Astrocyte (in vitro differentiated cells and primary cell): Measurements from ENCODE around the gene CPNE2. TPM values are rescaled to one million over a fixed set of nuclear protein-coding genes. Genes with fewer than 3 reads are reported as not detected.

ENCODE experiments used
- DNase-seq: peaks from one replicate; pipeline ENCODE4 v3.0.0-alpha.2; 2010; ENCODE audit warnings: low read depth
- FAIRE-seq: peaks from 2 replicates; lab custom pipeline; 2011; peaks lifted over from hg19 to GRCh38; lab: Jason Lieb, UNC
- H2AFZ ChIP-seq: 2 replicates; pipeline ENCODE4 v1.6.0; 2012; ENCODE audit warnings: low read depth, low read length, inconsistent platforms
- H3K27ac ChIP-seq: 2 replicates; pipeline ENCODE4 v1.5.1; 2011; ENCODE audit warnings: low read depth, low read length, inconsistent platforms
- H3K27me3 ChIP-seq: 2 replicates; pipeline ENCODE4 v1.6.0; 2011; ENCODE audit warnings: low read length, inconsistent platforms; ENCODE audit not compliant: insufficient read depth
- H3K36me3 ChIP-seq: 2 replicates; pipeline ENCODE4 v1.5.1; 2011; ENCODE audit warnings: low read length, inconsistent platforms; ENCODE audit not compliant: insufficient read depth
- H3K4me1 ChIP-seq: 2 replicates; pipeline ENCODE4 v1.5.1; 2011; ENCODE audit warnings: low read length, inconsistent platforms; ENCODE audit not compliant: insufficient read depth
- H3K4me2 ChIP-seq: 2 replicates; pipeline ENCODE4 v1.6.0; 2012; ENCODE audit warnings: low read length, inconsistent platforms
- H3K4me3 ChIP-seq: 2 replicates; pipeline ENCODE4 v1.5.1; 2011; ENCODE audit warnings: low read depth, mild to moderate bottlenecking, low read length, inconsistent platforms; ENCODE audit not compliant: insufficient read depth
- H3K79me2 ChIP-seq: 2 replicates; pipeline ENCODE4 v1.6.0; 2012; ENCODE audit warnings: mild to moderate bottlenecking, low read length, inconsistent platforms; ENCODE audit not compliant: insufficient read depth
- H3K9ac ChIP-seq: 2 replicates; pipeline ENCODE4 v1.6.0; 2012; ENCODE audit warnings: mild to moderate bottlenecking, low read length, inconsistent platforms
- H3K9me3 ChIP-seq: 2 replicates; pipeline ENCODE4 v1.5.1; 2012; ENCODE audit warnings: low read depth, mild to moderate bottlenecking, low read length, inconsistent platforms; ENCODE audit not compliant: insufficient read depth
- H4K20me1 ChIP-seq: 2 replicates; pipeline ENCODE4 v1.6.0; 2012; ENCODE audit warnings: low read length, inconsistent platforms; ENCODE audit not compliant: insufficient read depth
- H3K27ac Mint-ChIP-seq: one replicate; pipeline ENCODE4 v1.8.0; 2021; ENCODE audit warnings: mild to moderate bottlenecking, mixed read lengths; ENCODE audit not compliant: unreplicated experiment
- H3K27me3 Mint-ChIP-seq: one replicate; pipeline ENCODE4 v1.8.0; 2021; ENCODE audit warnings: low read depth, mixed read lengths; ENCODE audit not compliant: unreplicated experiment
- H3K36me3 Mint-ChIP-seq: one replicate; pipeline ENCODE4 v1.8.0; 2021; ENCODE audit warnings: low read depth, mixed read lengths; ENCODE audit not compliant: unreplicated experiment
- H3K4me1 Mint-ChIP-seq: one replicate; pipeline ENCODE4 v1.8.0; 2021; ENCODE audit warnings: low read depth, mixed read lengths; ENCODE audit not compliant: unreplicated experiment
- H3K4me3 Mint-ChIP-seq: one replicate; pipeline ENCODE4 v1.8.0; 2021; ENCODE audit warnings: mild to moderate bottlenecking, moderate library complexity, mixed read lengths; ENCODE audit not compliant: unreplicated experiment
- H3K9me3 Mint-ChIP-seq: one replicate; pipeline ENCODE4 v1.8.0; 2021; ENCODE audit warnings: mild to moderate bottlenecking, mixed read lengths; ENCODE audit not compliant: unreplicated experiment
- CTCF ChIP-seq: IDR thresholded peaks from 2 replicates; pipeline ENCODE4 v1.5.1; 2011; ENCODE audit warnings: low read depth, mild to moderate bottlenecking, inconsistent platforms, low read length, moderate library complexity; ENCODE audit not compliant: insufficient read depth
- EZH2 ChIP-seq: IDR thresholded peaks from 2 replicates; pipeline ENCODE4 v1.6.1; 2012; ENCODE audit warnings: mild to moderate bottlenecking, low read length, inconsistent platforms; ENCODE audit not compliant: insufficient read depth
- total RNA-seq: library from RNA; stranded (reverse); gene quantifications from 2 replicates; pipeline ENCODE4 v1.2.1, GENCODE V29; 2021

Gene CPNE2
- total RNA-seq, 1 donor from 2014 or later: 19.3 TPM

GRCh38 chr16:57084257-57084770, 8.1 kb upstream of the CPNE2 start:
- Mint-ChIP-seq H3K27ac (no peak overlapping the region), H3K9me3 (peaks cover 3% of the 10 kb centered on the region), H3K36me3 (peaks cover 4% of the 10 kb centered on the region), H3K27me3 (peaks cover 27% of the 10 kb centered on the region), H3K4me1 (no peaks in the 10 kb centered on the region), H3K4me3 (no peak overlapping the region)
- no peak overlapping the region for H3K9ac ChIP-seq
- no peaks in the 10 kb centered on the region for H3K36me3 ChIP-seq
- TF ChIP-seq CTCF: peak; percentile 95
- TF ChIP-seq EZH2: no peak
- FAIRE-seq: no peak
- H2AFZ ChIP-seq: peak overlapping the region; percentile 38
- no peak overlapping the region for H3K4me2 ChIP-seq
- H3K79me2 ChIP-seq: no peaks in the 10 kb centered on the region
- H3K4me3 ChIP-seq: no peak overlapping the region
- H3K4me1 ChIP-seq: no peaks in the 10 kb centered on the region
- DNase-seq: peak; percentile 35
- no peaks in the 10 kb centered on the region for H3K27me3 ChIP-seq
- H3K9me3 ChIP-seq: no peaks in the 10 kb centered on the region
- no peak overlapping the region for H3K27ac ChIP-seq
- no peaks in the 10 kb centered on the region for H4K20me1 ChIP-seq

- H3K4me1 ChIP-seq: no peaks in the 10 kb centered on the region
- no peak overlapping the region for H3K4me3 ChIP-seq
- FAIRE-seq (no peak), DNase-seq (no peak)
- peaks cover 3% of the 10 kb centered on the region for H3K9me3 Mint-ChIP-seq
- H3K27ac Mint-ChIP-seq: no peak overlapping the region
- no peak overlapping the region for H3K27ac ChIP-seq
- no peak overlapping the region for H2AFZ ChIP-seq
- H3K4me3 Mint-ChIP-seq: no peak overlapping the region
- TF ChIP-seq EZH2 (no peak), CTCF (no peak)
- no peaks in the 10 kb centered on the region for H3K36me3 ChIP-seq
- no peaks in the 10 kb centered on the region for H3K4me1 Mint-ChIP-seq
- H4K20me1 ChIP-seq: no peaks in the 10 kb centered on the region
- H3K27me3 Mint-ChIP-seq: peaks cover 25% of the 10 kb centered on the region
- no peak overlapping the region for H3K9ac ChIP-seq
- no peaks in the 10 kb centered on the region for H3K27me3 ChIP-seq
- no peaks in the 10 kb centered on the region for H3K79me2 ChIP-seq
- H3K9me3 ChIP-seq: no peaks in the 10 kb centered on the region
- H3K4me2 ChIP-seq: no peak overlapping the region
- no peaks in the 10 kb centered on the region for H3K36me3 Mint-ChIP-seq
Measured at GRCh38 chr16:57084996-57085395, 7.4 kb upstream of the CPNE2 start.

- H3K27ac Mint-ChIP-seq: no peak overlapping the region
- H3K36me3 Mint-ChIP-seq: no peaks in the 10 kb centered on the region
- Histone ChIP-seq H3K27me3 (no peaks in the 10 kb centered on the region), H3K9ac (no peak overlapping the region), H3K36me3 (no peaks in the 10 kb centered on the region), H3K79me2 (no peaks in the 10 kb centered on the region), H3K4me1 (peaks cover 8% of the 10 kb centered on the region), H3K4me2 (no peak overlapping the region), H4K20me1 (no peaks in the 10 kb centered on the region), H3K4me3 (no peak overlapping the region), H2AFZ (no peak overlapping the region), H3K27ac (no peak overlapping the region), H3K9me3 (no peaks in the 10 kb centered on the region)
- TF ChIP-seq CTCF (no peak), EZH2 (no peak)
- no peak for FAIRE-seq
- no peak overlapping the region for H3K4me3 Mint-ChIP-seq
- no peak for DNase-seq
- peaks cover 3% of the 10 kb centered on the region for H3K9me3 Mint-ChIP-seq
- peaks cover 4% of the 10 kb centered on the region for H3K4me1 Mint-ChIP-seq
- peaks cover 22% of the 10 kb centered on the region for H3K27me3 Mint-ChIP-seq
Measured at GRCh38 chr16:57087003-57087402, 5.4 kb upstream of the CPNE2 start.
